Esophagus (tissue), 2 donors: ENCODE measurements around the gene SEPTIN3. TPM values are rescaled to one million over a fixed set of nuclear protein-coding genes. Genes with fewer than 3 reads are reported as not detected.

ENCODE experiments used
- H3K27ac ChIP-seq, 2 donors: one replicate each; pipeline ENCODE4 v1.5.1; 2013; ENCODE audit warnings: low read depth in 2 of 2, mild to moderate bottlenecking in 2 of 2, inconsistent platforms in 1 of 2, low read length in 1 of 2, moderate library complexity in 1 of 2
- H3K27me3 ChIP-seq, 2 donors: one replicate each; pipeline ENCODE4 v1.6.1; 2013; ENCODE audit warnings: low read length in 2 of 2, control low read depth in 1 of 2, mild to moderate bottlenecking in 1 of 2; ENCODE audit not compliant: insufficient read depth in 2 of 2, control insufficient read depth in 1 of 2
- H3K36me3 ChIP-seq, 2 donors: one replicate each; pipeline ENCODE4 v1.6.1; 2013; ENCODE audit warnings: low read length in 1 of 2; ENCODE audit not compliant: control insufficient read depth in 2 of 2, insufficient read depth in 2 of 2
- H3K4me1 ChIP-seq, 2 donors: one replicate each; pipeline ENCODE4 v1.6.1; 2013; ENCODE audit warnings: low read length in 1 of 2; ENCODE audit not compliant: control insufficient read depth in 2 of 2, insufficient read depth in 2 of 2
- H3K4me3 ChIP-seq, 2 donors: one replicate each; pipeline ENCODE4 v1.5.1; 2013; ENCODE audit warnings: low read length in 2 of 2, mild to moderate bottlenecking in 2 of 2, low read depth in 1 of 2, moderate library complexity in 1 of 2
- H3K9me3 ChIP-seq, 2 donors: one replicate each; pipeline ENCODE4 v1.6.1; 2013; ENCODE audit warnings: mild to moderate bottlenecking in 2 of 2, low read depth in 1 of 2, low read length in 1 of 2, moderate library complexity in 1 of 2; ENCODE audit not compliant: control insufficient read depth in 2 of 2, insufficient read depth in 1 of 2
- WGBS, 2 donors: extraction: QIAGEN DNeasy Blood & Tissue Kit; methylation state at CpG; one replicate each; pipeline ENCODE4 v1.1.7; 2013; 5-methylcytosine and 5-hydroxymethylcytosine counted together
- polyA plus RNA-seq, 2 donors: library from polyadenylated mRNA; stranded (reverse); fragments of 200-250 nt; gene quantifications; one replicate each; pipeline ENCODE4 v1.2.3, GENCODE V29; 2013
- donor health status: healthy with polysubstance abuse.
- donor health status: Bipolar disorder and iron deficiency.

SEPTIN3 gene
- under 1 TPM; 0.11 to 0.18 TPM for polyA plus RNA-seq

GRCh38 chr22:41969110-41969646 lies at the start of gene SEPTIN3:
Gene SEPTIN3, plus strand, starts transcription at chr22:41969443. Its CDS starts 2,050 bp downstream, at chr22:41971493.
- no peaks in the 10 kb centered on the region for H3K9me3 ChIP-seq
- H3K4me3 ChIP-seq, result no peak within 1 kb of the TSS
- no peaks in the 10 kb centered on the region for H3K4me1 ChIP-seq
- WGBS, 2 donors, result 67 to 73% methylated on average over 8 of the region's 8 CpGs
- H3K27me3 ChIP-seq, result no peaks in the 10 kb centered on the region
- no peak within 1 kb of the TSS for H3K27ac ChIP-seq
- H3K36me3 ChIP-seq, result no peaks in the 10 kb centered on the region

GRCh38 chr22:41920271-41920976 lies 48.8 kb upstream of the SEPTIN3 start:
- Histone ChIP-seq H3K4me3 (peak overlapping the region in 1 of 2 donors; percentile 46), H3K4me1 (peaks cover 5 to 7% of the 10 kb centered on the region in 2 donors), H3K36me3 (no peaks in the 10 kb centered on the region), H3K27me3 (peaks cover 2 to 5% of the 10 kb centered on the region in 2 donors), H3K27ac (no peak overlapping the region), H3K9me3 (no peaks in the 10 kb centered on the region)
- whole genome bisulfite sequencing, 2 donors, result 47 to 57% methylated on average over 19 to 21 of the region's 21 CpGs

- Histone ChIP-seq H3K36me3 (no peaks in the 10 kb centered on the region), H3K27me3 (peaks cover 0 to 9% of the 10 kb centered on the region in 2 donors), H3K9me3 (no peaks in the 10 kb centered on the region), H3K4me1 (peaks cover 5 to 12% of the 10 kb centered on the region in 2 donors), H3K4me3 (no peak overlapping the region), H3K27ac (no peak overlapping the region)
- WGBS, 2 donors, result 84 to 88% methylated on average over 5 of the region's 5 CpGs
Measured at GRCh38 chr22:41922328-41922727, 46.9 kb upstream of the SEPTIN3 start.

GRCh38 chr22:41922940-41923594 lies 46.2 kb upstream of the SEPTIN3 start:
- Histone ChIP-seq H3K27ac (no peak overlapping the region), H3K4me3 (no peak overlapping the region), H3K27me3 (peaks cover 0 to 9% of the 10 kb centered on the region in 2 donors), H3K9me3 (no peaks in the 10 kb centered on the region), H3K4me1 (peaks cover 5 to 9% of the 10 kb centered on the region in 2 donors), H3K36me3 (no peaks in the 10 kb centered on the region)
- WGBS, 2 donors, result 91 to 98% methylated on average over 4 of the region's 4 CpGs

GRCh38 chr22:41923595-41924276 lies 45.5 kb upstream of the SEPTIN3 start:
- Histone ChIP-seq H3K4me1 (peaks cover 5 to 9% of the 10 kb centered on the region in 2 donors), H3K4me3 (no peak overlapping the region), H3K27me3 (peaks cover 0 to 9% of the 10 kb centered on the region in 2 donors), H3K27ac (no peak overlapping the region), H3K36me3 (no peaks in the 10 kb centered on the region), H3K9me3 (no peaks in the 10 kb centered on the region)
- 86 to 87% methylated on average over 14 of the region's 14 CpGs for WGBS, 2 donors

GRCh38 chr22:41925783-41926460 lies 43.3 kb upstream of the SEPTIN3 start:
- H3K27me3 ChIP-seq, result peaks cover 0 to 9% of the 10 kb centered on the region in 2 donors
- peaks cover 0 to 5% of the 10 kb centered on the region in 2 donors for H3K4me1 ChIP-seq
- H3K4me3 ChIP-seq, result peak overlapping the region; percentile 50 to 52
- H3K27ac ChIP-seq, result no peak overlapping the region
- H3K36me3 ChIP-seq, result no peaks in the 10 kb centered on the region
- H3K9me3 ChIP-seq, result no peaks in the 10 kb centered on the region
- WGBS, 2 donors, result 5 to 7% methylated on average over 33 to 46 of the region's 48 CpGs

- H3K27me3 ChIP-seq, result peaks cover 0 to 9% of the 10 kb centered on the region in 2 donors
- H3K4me3 ChIP-seq, result no peak overlapping the region
- no peak overlapping the region for H3K27ac ChIP-seq
- WGBS, 2 donors, result 74 to 84% methylated on average over 6 of the region's 6 CpGs
- H3K4me1 ChIP-seq, result peaks cover 0 to 5% of the 10 kb centered on the region in 2 donors
- H3K36me3 ChIP-seq, result no peaks in the 10 kb centered on the region
- no peaks in the 10 kb centered on the region for H3K9me3 ChIP-seq
Measured at GRCh38 chr22:41927813-41928212, 41.4 kb upstream of the SEPTIN3 start.

GRCh38 chr22:41928593-41929417 lies 40.4 kb upstream of the SEPTIN3 start:
- Histone ChIP-seq H3K27me3 (peaks cover 0 to 9% of the 10 kb centered on the region in 2 donors), H3K9me3 (no peaks in the 10 kb centered on the region), H3K27ac (no peak overlapping the region), H3K4me3 (no peak overlapping the region), H3K4me1 (peaks cover 0 to 5% of the 10 kb centered on the region in 2 donors), H3K36me3 (no peaks in the 10 kb centered on the region)
- WGBS, 2 donors, result 65 to 69% methylated on average over 14 of the region's 14 CpGs
